Progenitor cell of endocrine pancreas (in vitro differentiated cells): ENCODE results near the gene ENAH. TPM values are rescaled to one million over a fixed set of nuclear protein-coding genes. Genes with fewer than 3 reads are reported as not detected.

Experiments used
- DNase-seq: peaks from one replicate; pipeline ENCODE4 v3.0.0; 2021; ENCODE audit warnings: low spot score; ENCODE audit not compliant: unreplicated experiment
- H3K27ac Mint-ChIP-seq: 2 replicates; pipeline ENCODE4 v1.8.0; 2021; ENCODE audit warnings: mild to moderate bottlenecking, moderate library complexity, mixed read lengths
- H3K27me3 Mint-ChIP-seq: 2 replicates; pipeline ENCODE4 v1.8.0; 2021; ENCODE audit warnings: mixed read lengths
- H3K36me3 Mint-ChIP-seq: 2 replicates; pipeline ENCODE4 v1.8.0; 2022; ENCODE audit warnings: mixed read lengths; ENCODE audit not compliant: insufficient read depth
- H3K4me1 Mint-ChIP-seq: 2 replicates; pipeline ENCODE4 v1.8.0; 2021; ENCODE audit warnings: low read depth, mixed read lengths
- H3K4me3 Mint-ChIP-seq: 2 replicates; pipeline ENCODE4 v1.8.0; 2021; ENCODE audit warnings: low read depth, mild to moderate bottlenecking, moderate library complexity, mixed read lengths
- H3K9me3 Mint-ChIP-seq: 2 replicates; pipeline ENCODE4 v1.8.0; 2021; ENCODE audit warnings: low read depth, mixed read lengths
- total RNA-seq: library from RNA; stranded (reverse); gene quantifications from 2 replicates; pipeline ENCODE4 v1.2.1, GENCODE V29; 2021
- TF ChIP-seq, protein P1 (sequence below): fragments of 200-600 bp; sonication (generic); IDR thresholded peaks from one replicate; pipeline ENCODE4 v1.5.0; 2021; ENCODE audit warnings: antibody characterized with exemption, mild to moderate bottlenecking; ENCODE audit not compliant: unreplicated experiment

Gene ENAH
- total RNA-seq, 1 donor from 2014 or later = 217 TPM

DNA sequence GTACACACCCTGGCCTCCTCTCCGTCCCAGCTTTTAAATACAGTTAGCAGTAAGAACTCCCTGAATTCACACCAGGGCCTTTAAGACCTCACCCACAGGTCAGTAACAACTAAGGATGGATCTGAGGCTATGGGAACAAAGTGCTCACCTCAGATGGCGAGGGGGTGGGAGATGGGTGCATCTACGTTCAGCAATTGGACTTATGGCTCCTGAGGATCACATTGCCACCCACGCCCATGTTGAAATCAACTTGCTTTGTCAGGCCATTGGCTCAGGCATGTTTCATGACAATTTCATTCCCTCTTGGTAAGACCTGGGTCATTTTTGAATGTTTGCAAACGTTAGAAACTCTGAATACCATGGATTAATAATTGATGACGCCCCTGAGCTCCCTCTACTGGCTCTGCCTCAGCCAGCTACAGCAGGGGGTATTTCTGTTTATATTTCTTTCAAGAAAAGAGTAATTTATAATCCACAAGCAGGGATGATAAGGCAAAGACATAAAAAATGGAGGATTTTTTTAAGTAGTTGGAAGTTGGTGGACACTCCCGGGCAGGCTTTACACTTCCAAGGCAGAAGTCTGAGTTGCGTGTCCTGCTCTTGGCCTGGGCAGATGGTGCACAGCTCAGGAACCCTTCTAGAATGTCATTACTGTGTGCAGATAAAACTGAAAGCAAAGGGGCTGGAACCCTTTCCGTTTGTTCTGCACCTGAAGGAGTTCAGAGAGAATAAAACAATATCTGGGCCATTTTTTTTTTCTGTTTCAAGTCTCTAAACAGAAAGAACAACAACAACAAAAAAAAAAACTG is 211.4 kb downstream of the ENAH start:
- H3K36me3 Mint-ChIP-seq = no peaks in the 10 kb centered on the region
- peaks cover 3% of the 10 kb centered on the region for H3K27me3 Mint-ChIP-seq
- TF ChIP-seq, protein P1, sequence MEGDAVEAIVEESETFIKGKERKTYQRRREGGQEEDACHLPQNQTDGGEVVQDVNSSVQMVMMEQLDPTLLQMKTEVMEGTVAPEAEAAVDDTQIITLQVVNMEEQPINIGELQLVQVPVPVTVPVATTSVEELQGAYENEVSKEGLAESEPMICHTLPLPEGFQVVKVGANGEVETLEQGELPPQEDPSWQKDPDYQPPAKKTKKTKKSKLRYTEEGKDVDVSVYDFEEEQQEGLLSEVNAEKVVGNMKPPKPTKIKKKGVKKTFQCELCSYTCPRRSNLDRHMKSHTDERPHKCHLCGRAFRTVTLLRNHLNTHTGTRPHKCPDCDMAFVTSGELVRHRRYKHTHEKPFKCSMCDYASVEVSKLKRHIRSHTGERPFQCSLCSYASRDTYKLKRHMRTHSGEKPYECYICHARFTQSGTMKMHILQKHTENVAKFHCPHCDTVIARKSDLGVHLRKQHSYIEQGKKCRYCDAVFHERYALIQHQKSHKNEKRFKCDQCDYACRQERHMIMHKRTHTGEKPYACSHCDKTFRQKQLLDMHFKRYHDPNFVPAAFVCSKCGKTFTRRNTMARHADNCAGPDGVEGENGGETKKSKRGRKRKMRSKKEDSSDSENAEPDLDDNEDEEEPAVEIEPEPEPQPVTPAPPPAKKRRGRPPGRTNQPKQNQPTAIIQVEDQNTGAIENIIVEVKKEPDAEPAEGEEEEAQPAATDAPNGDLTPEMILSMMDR = peak; percentile 50
- H3K4me3 Mint-ChIP-seq = no peak overlapping the region
- no peak for DNase-seq
- H3K9me3 Mint-ChIP-seq = no peaks in the 10 kb centered on the region
- H3K27ac Mint-ChIP-seq = no peak overlapping the region
- H3K4me1 Mint-ChIP-seq = peaks cover 35% of the 10 kb centered on the region

DNA sequence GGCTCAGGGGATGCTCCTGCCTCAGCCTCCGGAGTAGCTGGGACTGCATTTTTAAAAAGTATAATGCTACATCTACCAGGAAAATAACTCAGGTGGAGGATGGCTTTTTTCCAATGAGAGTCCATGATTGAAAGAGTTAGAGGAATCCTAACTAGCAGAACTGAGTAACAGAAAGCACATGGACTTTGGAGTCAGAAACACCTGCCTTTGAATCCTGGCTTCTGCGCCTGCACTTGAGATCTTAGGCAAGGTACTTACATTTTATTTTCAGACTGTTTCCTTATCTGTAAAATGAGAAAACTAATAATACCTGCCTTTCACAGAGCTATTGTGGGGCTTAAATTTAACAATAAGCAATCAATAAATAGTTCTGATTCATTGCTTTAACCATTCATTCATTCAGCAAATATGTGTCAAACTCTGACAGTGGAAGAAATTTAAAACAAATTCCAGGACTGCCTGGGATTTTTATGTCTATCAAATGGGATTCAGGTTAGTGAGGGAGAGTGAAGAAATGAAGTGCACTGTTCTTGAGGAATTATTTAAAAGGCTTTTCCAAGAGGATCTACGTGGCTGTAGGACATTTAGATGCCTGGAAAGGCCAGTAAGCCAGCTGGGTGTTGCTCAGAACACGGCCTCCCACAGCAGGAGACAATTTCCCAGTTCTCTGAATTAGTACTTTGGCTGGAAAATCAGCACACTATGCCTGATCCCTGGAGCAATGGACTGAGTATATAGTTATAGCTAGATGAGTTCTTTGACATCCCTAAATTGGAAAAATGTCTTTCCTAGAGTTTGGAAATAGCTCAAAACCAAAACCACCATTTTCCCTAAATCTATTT is 212.3 kb downstream of the ENAH start:
- peaks cover 27% of the 10 kb centered on the region for H3K4me1 Mint-ChIP-seq
- no peak for DNase-seq
- H3K9me3 Mint-ChIP-seq = no peaks in the 10 kb centered on the region
- H3K4me3 Mint-ChIP-seq = no peak overlapping the region
- TF ChIP-seq, protein P1 = no peak
- H3K27me3 Mint-ChIP-seq = peaks cover 6% of the 10 kb centered on the region
- H3K27ac Mint-ChIP-seq = peak overlapping the region; percentile 35
- H3K36me3 Mint-ChIP-seq = no peaks in the 10 kb centered on the region

DNA sequence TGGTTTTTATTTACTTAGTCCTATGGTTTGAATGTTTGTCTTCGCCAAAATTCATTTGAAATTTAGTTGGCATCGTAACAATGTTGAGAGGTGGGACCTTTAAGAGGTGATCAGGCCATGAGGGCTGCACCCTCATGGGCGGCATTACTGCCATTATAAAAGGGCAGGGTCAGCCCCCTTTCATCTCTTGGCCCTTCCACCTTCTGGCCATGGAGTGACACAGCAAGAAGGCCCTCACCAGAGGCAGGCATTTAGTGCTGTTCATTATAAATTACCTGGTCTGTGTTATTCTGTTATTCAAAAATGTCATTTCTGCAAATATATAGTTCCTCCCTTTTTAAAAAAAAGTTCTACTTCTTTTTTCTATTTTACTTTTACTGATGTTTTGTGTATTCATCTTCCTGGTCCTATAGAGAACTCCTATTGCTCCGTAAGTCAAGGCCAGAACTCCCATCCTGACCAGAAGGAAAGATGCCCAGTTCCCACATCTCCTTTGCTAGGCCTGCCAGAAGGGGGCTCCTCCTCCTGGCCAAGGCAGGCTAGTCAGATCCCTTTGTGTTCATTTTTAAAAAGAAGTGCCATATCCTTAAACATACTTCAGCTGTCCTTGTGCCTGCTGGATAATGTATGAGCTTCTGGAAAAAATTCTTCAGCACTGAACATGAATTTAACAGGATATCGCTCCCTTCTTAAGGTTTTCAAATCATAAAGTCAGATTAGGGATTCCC is 215.0 kb downstream of the ENAH start:
- Mint-ChIP-seq H3K27me3 (peaks cover 7% of the 10 kb centered on the region), H3K4me3 (no peak overlapping the region), H3K27ac (no peak overlapping the region), H3K4me1 (peaks cover 29% of the 10 kb centered on the region), H3K9me3 (no peaks in the 10 kb centered on the region), H3K36me3 (no peaks in the 10 kb centered on the region)
- no peak for DNase-seq
- TF ChIP-seq, protein P1 = peak; percentile 41

Other genes with a start within 250 kb of the ENAH start
- 116 and 124 TPM in 2 replicates for gene LBR, start 225.1 kb downstream of the ENAH start, total RNA-seq
- 406 and 423 TPM in 2 replicates for gene SRP9, start 124.7 kb upstream of the ENAH start, total RNA-seq
- 41.2 and 41.5 TPM in 2 replicates for gene EPHX1, start 157.0 kb upstream of the ENAH start, total RNA-seq
- 236 and 246 TPM in 2 replicates for gene TMEM63A, start 229.3 kb upstream of the ENAH start, total RNA-seq
- 22.9 and 26.0 TPM in 2 replicates for gene LEFTY1, start 236.0 kb upstream of the ENAH start, total RNA-seq